ENCODE results near the gene RPL36A. TPM values are rescaled to one million over a fixed set of nuclear protein-coding genes. Genes with fewer than 3 reads are reported as not detected.

The RPL36A gene
- total RNA-seq, 1 donor from 2014 or later = 147 TPM

- Mint-ChIP-seq H3K27me3 (ENCODE audit: unreplicated experiment) (peaks cover 7% of the 10 kb centered on the region), H3K4me1 (ENCODE audit: low read depth, unreplicated experiment) (peaks cover 7% of the 10 kb centered on the region), H3K27ac (ENCODE audit: unreplicated experiment) (peak overlapping the region; percentile 98), H3K36me3 (ENCODE audit: unreplicated experiment) (no peaks in the 10 kb centered on the region), H3K9me3 (ENCODE audit: unreplicated experiment) (peaks cover 7% of the 10 kb centered on the region), H3K4me3 (ENCODE audit: unreplicated experiment) (peak overlapping the region; percentile 95)
- TF ChIP-seq CTCF (IDR thresholded peaks at IDR 0.05; ENCODE audit: partially characterized antibody, unreplicated experiment) = no peak
- no peak for DNase-seq
These were observed 18.2 kb downstream of the RPL36A start for GRCh38 chrX:101409043-101409442.

- Mint-ChIP-seq H3K4me3 (ENCODE audit: unreplicated experiment) (peak overlapping the region; percentile 76), H3K27me3 (ENCODE audit: unreplicated experiment) (peaks cover 7% of the 10 kb centered on the region), H3K36me3 (ENCODE audit: unreplicated experiment) (no peaks in the 10 kb centered on the region), H3K27ac (ENCODE audit: unreplicated experiment) (no peak overlapping the region), H3K4me1 (ENCODE audit: low read depth, unreplicated experiment) (peaks cover 7% of the 10 kb centered on the region), H3K9me3 (ENCODE audit: unreplicated experiment) (peaks cover 7% of the 10 kb centered on the region)
- TF ChIP-seq CTCF (IDR thresholded peaks at IDR 0.05; ENCODE audit: partially characterized antibody, unreplicated experiment) = no peak
- DNase-seq = no peak
These were observed 19.6 kb downstream of the RPL36A start for GRCh38 chrX:101410461-101410860.

GRCh38 chrX:101411984-101412383 lies 21.2 kb downstream of the RPL36A start:
- no peak for TF ChIP-seq CTCF (IDR thresholded peaks at IDR 0.05; ENCODE audit: partially characterized antibody, unreplicated experiment)
- Mint-ChIP-seq H3K9me3 (ENCODE audit: unreplicated experiment) (peaks cover 7% of the 10 kb centered on the region), H3K27ac (ENCODE audit: unreplicated experiment) (no peak overlapping the region), H3K36me3 (ENCODE audit: unreplicated experiment) (no peaks in the 10 kb centered on the region), H3K4me1 (ENCODE audit: low read depth, unreplicated experiment) (peaks cover 10% of the 10 kb centered on the region), H3K4me3 (ENCODE audit: unreplicated experiment) (peak overlapping the region; percentile 30), H3K27me3 (ENCODE audit: unreplicated experiment) (peaks cover 7% of the 10 kb centered on the region)
- DNase-seq = no peak

- Mint-ChIP-seq H3K4me1 (ENCODE audit: low read depth, unreplicated experiment) (peaks cover 9% of the 10 kb centered on the region), H3K27me3 (ENCODE audit: unreplicated experiment) (peaks cover 4% of the 10 kb centered on the region), H3K4me3 (ENCODE audit: unreplicated experiment) (peak overlapping the region; percentile 38), H3K27ac (ENCODE audit: unreplicated experiment) (no peak overlapping the region), H3K36me3 (ENCODE audit: unreplicated experiment) (no peaks in the 10 kb centered on the region), H3K9me3 (ENCODE audit: unreplicated experiment) (peaks cover 2% of the 10 kb centered on the region)
- DNase-seq = no peak
- peak; percentile 66 for TF ChIP-seq CTCF (IDR thresholded peaks at IDR 0.05; ENCODE audit: partially characterized antibody, unreplicated experiment)
These were observed 24.7 kb downstream of the RPL36A start for GRCh38 chrX:101415180-101416145.

- Mint-ChIP-seq H3K4me3 (ENCODE audit: unreplicated experiment) (no peak overlapping the region), H3K4me1 (ENCODE audit: low read depth, unreplicated experiment) (peaks cover 5% of the 10 kb centered on the region), H3K27ac (ENCODE audit: unreplicated experiment) (peak overlapping the region; percentile 12), H3K36me3 (ENCODE audit: unreplicated experiment) (no peaks in the 10 kb centered on the region), H3K9me3 (ENCODE audit: unreplicated experiment) (peaks cover 2% of the 10 kb centered on the region), H3K27me3 (ENCODE audit: unreplicated experiment) (peaks cover 4% of the 10 kb centered on the region)
- DNase-seq = no peak
- TF ChIP-seq CTCF (IDR thresholded peaks at IDR 0.05; ENCODE audit: partially characterized antibody, unreplicated experiment) = no peak
These were observed 25.9 kb downstream of the RPL36A start for GRCh38 chrX:101416691-101417090.
